H1 (cell line): ENCODE data around the gene PRRC1. TPM values are rescaled to one million over a fixed set of nuclear protein-coding genes. Genes with fewer than 3 reads are reported as not detected.

ENCODE experiments used
- CTCF ChIA-PET: fragments of 300-600 bp; sonication (Branson Sonifier 250); formaldehyde crosslinking; loops from one replicate; lab custom pipeline; 2021; ENCODE audit not compliant: partially characterized antibody; lab: Charles Lee
- POLR2A ChIA-PET: fragments of 300-600 bp; sonication (Branson Sonifier 250); formaldehyde crosslinking; loops from one replicate; lab custom pipeline; 2021; ENCODE audit warnings: inconsistent platforms; ENCODE audit not compliant: partially characterized antibody; lab: Charles Lee
- DNase-seq, 2 experiments: peaks; one replicate each; pipeline versions ENCODE4 v3.0.0 to v3.0.0-alpha.2; 2010 to 2022; ENCODE audit warnings: low spot score in 2 of 2, low read depth in 1 of 2, mixed read lengths in 1 of 2
- FAIRE-seq: peaks from 2 replicates; lab custom pipeline; 2011; peaks lifted over from hg19 to GRCh38; lab: Jason Lieb, UNC
- H2AFZ ChIP-seq: 2 replicates; pipeline ENCODE4 v1.8.1; 2012; ENCODE audit warnings: low read length, inconsistent platforms
- H2AK5ac ChIP-seq: 2 replicates; pipeline ENCODE4 v1.6.1; 2013; ENCODE audit warnings: low read depth, low read length
- H2BK120ac ChIP-seq: replicated peaks from 2 replicates; pipeline ENCODE3; 2013; ENCODE audit warnings: low read depth, low read length, inconsistent platforms
- H2BK12ac ChIP-seq: 2 replicates; pipeline ENCODE4 v1.6.1; 2013; ENCODE audit warnings: low read depth, low read length
- H2BK15ac ChIP-seq: 2 replicates; pipeline ENCODE4 v1.6.1; 2013; ENCODE audit warnings: low read length
- H2BK20ac ChIP-seq: 2 replicates; pipeline ENCODE4 v1.6.1; 2013; ENCODE audit warnings: low read length
- H2BK5ac ChIP-seq: 2 replicates; pipeline ENCODE4 v1.6.1; 2013; ENCODE audit warnings: low read depth, low read length
- H3K14ac ChIP-seq: 2 replicates; pipeline ENCODE4 v1.6.1; 2013; ENCODE audit warnings: inconsistent platforms; ENCODE audit not compliant: insufficient read length
- H3K18ac ChIP-seq: 2 replicates; pipeline ENCODE4 v1.6.1; 2013; ENCODE audit warnings: low read length; ENCODE audit errors: extremely low read depth
- H3K23ac ChIP-seq: 2 replicates; pipeline ENCODE4 v1.6.1; 2013; ENCODE audit warnings: inconsistent platforms; ENCODE audit not compliant: insufficient read length
- H3K23me2 ChIP-seq: 2 replicates; pipeline ENCODE4 v1.6.1; 2013; ENCODE audit warnings: low read depth, low read length
- H3K27ac ChIP-seq: 2 replicates; pipeline ENCODE4 v1.6.1; 2011; ENCODE audit warnings: low read depth, low read length, inconsistent platforms
- H3K27me3 ChIP-seq, 4 experiments: replicated peaks in 1 of 4; 1 replicate in 1 of 4; 2 replicates in 3 of 4; pipeline versions ENCODE4 v1.6.1 to v1.8.1; 2011 to 2013; ENCODE audit warnings: low read length in 3 of 4, mild to moderate bottlenecking in 3 of 4, inconsistent platforms in 2 of 4, mixed read lengths in 2 of 4, moderate library complexity in 1 of 4; ENCODE audit not compliant: control insufficient read depth in 3 of 4, insufficient read depth in 3 of 4; ENCODE audit errors: extremely low read depth in 1 of 4
- H3K36me3 ChIP-seq, 4 experiments: 2 replicates each; pipeline versions ENCODE4 v1.6.1 to v1.8.1; 2011 to 2013; ENCODE audit warnings: mild to moderate bottlenecking in 4 of 4, low read length in 3 of 4, moderate library complexity in 2 of 4, control low read depth in 1 of 4, inconsistent platforms in 1 of 4; ENCODE audit not compliant: insufficient read depth in 4 of 4, control insufficient read depth in 2 of 4
- H3K4ac ChIP-seq: replicated peaks from 2 replicates; pipeline ENCODE3; 2013; ENCODE audit warnings: low read length, low read depth, mixed read lengths, inconsistent platforms; ENCODE audit not compliant: insufficient read length
- H3K4me1 ChIP-seq, 4 experiments: replicated peaks in 1 of 4; 1 replicate in 1 of 4; 2 replicates in 3 of 4; pipeline versions ENCODE4 v1.6.1 to v1.8.1; 2011 to 2013; ENCODE audit warnings: low read length in 3 of 4, inconsistent platforms in 2 of 4, mixed read lengths in 1 of 4; ENCODE audit not compliant: insufficient read depth in 4 of 4, control insufficient read depth in 3 of 4
- H3K4me2 ChIP-seq, 2 experiments: 2 replicates each; pipeline versions ENCODE4 v1.6.1 to v1.8.1; 2011 to 2013; ENCODE audit warnings: low read depth in 2 of 2, low read length in 2 of 2, control low read depth in 1 of 2, inconsistent platforms in 1 of 2, mild to moderate bottlenecking in 1 of 2; ENCODE audit not compliant: insufficient read depth in 1 of 2
- H3K4me3 ChIP-seq, 4 experiments: fragments of 200-600, 300-600 bp in 1 of 4; sonication (generic), shearing (Covaris generic), sonication (Bioruptor Twin) in 1 of 4; 2 replicates each; pipeline versions ENCODE4 v1.5.1 to v1.8.1; 2011 to 2016; ENCODE audit warnings: low read length in 4 of 4, low read depth in 3 of 4, control low read depth in 2 of 4, inconsistent platforms in 2 of 4, mild to moderate bottlenecking in 2 of 4, mixed read lengths in 1 of 4, moderate library complexity in 1 of 4; ENCODE audit not compliant: insufficient read depth in 2 of 4; ENCODE audit errors: extremely low read depth in 1 of 4
- H3K56ac ChIP-seq: replicated peaks from 2 replicates; pipeline ENCODE3; 2013; ENCODE audit warnings: low read depth, mild to moderate bottlenecking, mixed read lengths, low read length, inconsistent platforms; ENCODE audit not compliant: insufficient read length
- H3K79me1 ChIP-seq: 2 replicates; pipeline ENCODE4 v1.6.1; 2013; ENCODE audit warnings: low read depth, low read length, control low read depth
- H3K79me2 ChIP-seq, 2 experiments: 2 replicates each; pipeline versions ENCODE4 v1.6.1 to v1.8.1; 2012 to 2013; ENCODE audit warnings: low read length in 2 of 2, mild to moderate bottlenecking in 2 of 2, inconsistent platforms in 1 of 2; ENCODE audit not compliant: insufficient read depth in 2 of 2, control insufficient read depth in 1 of 2
- H3K9ac ChIP-seq, 4 experiments: replicated peaks in 1 of 4; 1 replicate in 1 of 4; 2 replicates in 3 of 4; pipeline versions ENCODE4 v1.6.1 to v1.8.1; 2011 to 2013; ENCODE audit warnings: low read depth in 3 of 4, low read length in 3 of 4, control low read depth in 2 of 4, mild to moderate bottlenecking in 2 of 4, moderate library complexity in 2 of 4, inconsistent platforms in 1 of 4; ENCODE audit errors: extremely low read depth in 1 of 4
- H3K9me3 ChIP-seq, 2 experiments: 2 replicates each; pipeline versions ENCODE4 v1.6.1 to v1.8.1; 2012 to 2013; ENCODE audit warnings: mild to moderate bottlenecking in 2 of 2, moderate library complexity in 2 of 2, control low read depth in 1 of 2, inconsistent platforms in 1 of 2, low read depth in 1 of 2, low read length in 1 of 2, mixed read lengths in 1 of 2; ENCODE audit not compliant: insufficient read depth in 2 of 2
- H4K20me1 ChIP-seq, 2 experiments: replicated peaks in 1 of 2; 2 replicates each; pipeline versions ENCODE3 to v1.8.1; 2011 to 2013; ENCODE audit warnings: inconsistent platforms in 2 of 2, low read length in 2 of 2, mild to moderate bottlenecking in 1 of 2; ENCODE audit not compliant: insufficient read depth in 2 of 2, control insufficient read depth in 1 of 2
- H4K5ac ChIP-seq: 2 replicates; pipeline ENCODE4 v1.6.1; 2013; ENCODE audit warnings: low read length, low read depth, mixed read lengths, inconsistent platforms; ENCODE audit not compliant: insufficient read length
- H4K8ac ChIP-seq: 2 replicates; pipeline ENCODE4 v1.8.0; 2013; ENCODE audit warnings: mild to moderate bottlenecking, moderate library complexity, low read length, inconsistent platforms; ENCODE audit not compliant: insufficient read depth; ENCODE audit errors: extremely low read depth
- H4K91ac ChIP-seq: replicated peaks from 2 replicates; pipeline ENCODE3; 2013; ENCODE audit warnings: low read length, mixed read lengths, inconsistent platforms; ENCODE audit not compliant: insufficient read length
- CBX8 ChIP-seq: fragments of 300-800, 300-1000 bp; sonication (generic); IDR thresholded peaks from 2 replicates; pipeline ENCODE4 v1.7.1; 2016; ENCODE audit warnings: low read depth, low read length, borderline replicate concordance
- GABPA ChIP-seq: IDR thresholded peaks from 2 replicates; pipeline ENCODE4 v1.6.1; 2011; ENCODE audit warnings: mild to moderate bottlenecking, low read length, moderate library complexity, borderline replicate concordance; ENCODE audit not compliant: insufficient read depth
- SIN3A ChIP-seq, 2 experiments: IDR thresholded peaks in 1 of 2; conservative IDR thresholded peaks in 1 of 2; 2 replicates each; pipeline ENCODE4 v1.6.1; 2011 to 2012; ENCODE audit warnings: low read length in 2 of 2, improper control_type of control experiment in 1 of 2, low read depth in 1 of 2, mild to moderate bottlenecking in 1 of 2
- TAF1 ChIP-seq: IDR thresholded peaks from 2 replicates; pipeline ENCODE4 v1.6.1; 2011; ENCODE audit warnings: mild to moderate bottlenecking, low read depth, low read length
- TEAD4 ChIP-seq: IDR thresholded peaks from 2 replicates; pipeline ENCODE4 v1.6.1; 2012; ENCODE audit warnings: low read depth, low read length, inconsistent platforms, mixed read lengths
- WGBS, 2 experiments: shearing (Covaris generic) in 1 of 2; methylation state at CpG; one replicate each; pipeline versions ENCODE4 v1.1.6 to v1.1.7; 2013 to 2015; ENCODE audit warnings: low lambda C conversion rate in 2 of 2, mixed read lengths in 2 of 2, inconsistent platforms in 1 of 2, low coverage in 1 of 2, missing lambda C conversion rate in 1 of 2; ENCODE audit not compliant: insufficient replicate concordance in 2 of 2, insufficient coverage in 1 of 2, insufficient read length in 1 of 2; ENCODE audit errors: extremely low coverage in 1 of 2, missing lambda C conversion rate in 1 of 2; 5-methylcytosine and 5-hydroxymethylcytosine counted together
- polyA plus RNA-seq, 7 experiments: library from polyadenylated mRNA; depleted of rRNA in 3 of 7; stranded (reverse) in 5 of 7; unstranded in 2 of 7; fragments of >200 nt in 5 of 7; fragments of 200-250 nt in 2 of 7; gene quantifications; 1 replicate in 5 of 7; 2 replicates in 1 of 7; 4 replicates in 1 of 7; pipeline versions ENCODE4 v1.2.1 to v1.2.3, GENCODE V29; 2011 to 2013; ENCODE audit warnings: missing spikeins in 2 of 7, mixed read lengths in 2 of 7
- total RNA-seq: library from RNA; stranded (reverse); fragmentation: NEBNext Ultra II Directional; extraction: Animal tissue kit (Norgen Biotek cat#: 25700); gene quantifications from 2 replicates; pipeline ENCODE4 v1.2.1, GENCODE V29; 2021
- TF ChIP-seq, protein P1 (sequence below): IDR thresholded peaks from 2 replicates; pipeline ENCODE4 v1.6.1; 2012; ENCODE audit warnings: low read length, inconsistent platforms

PRRC1 gene
- total and polyA plus RNA-seq, 2 of the 8 experiments (the other 6 are each of a cell fraction or from before 2014, with no cell fraction given): 54.6 to 78.6 TPM

DNA sequence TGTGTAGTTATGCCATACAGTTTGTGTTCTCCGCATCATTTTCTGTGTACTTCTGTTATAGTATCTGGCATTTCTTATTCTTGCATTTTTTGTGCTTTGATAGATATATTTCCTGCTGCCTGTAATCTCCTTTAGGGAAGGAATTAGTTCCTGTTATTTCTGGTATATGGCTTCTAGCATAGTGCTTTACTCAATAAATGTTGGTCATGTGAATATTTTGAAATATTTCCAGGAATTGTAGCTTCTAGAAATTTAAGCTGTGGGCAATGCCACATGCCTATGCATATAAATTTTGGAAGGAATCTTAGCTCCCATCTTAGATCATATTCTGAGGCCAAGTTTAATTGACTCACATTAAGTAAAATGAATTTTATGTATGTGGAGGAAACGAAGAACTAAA lies 11.5 kb upstream of the PRRC1 start:
- FAIRE-seq (no peak), DNase-seq (no peak)
- Histone ChIP-seq H3K9ac (no peak overlapping the region), H3K9me3 (no peaks in the 10 kb centered on the region), H3K36me3 (no peaks in the 10 kb centered on the region), H3K4me1 (no peaks in the 10 kb centered on the region; a peak in 1 of 7 replicates), H3K4me3 (no peak overlapping the region), H4K91ac (no peak overlapping the region), H3K27me3 (no peaks in the 10 kb centered on the region), H2BK120ac (no peak overlapping the region), H3K23ac (no peak overlapping the region), H3K79me1 (no peaks in the 10 kb centered on the region), H3K14ac (no peak overlapping the region), H2AFZ (no peak overlapping the region), H3K27ac (no peak overlapping the region), H3K56ac (no peak overlapping the region), H4K5ac (no peak overlapping the region), H2BK12ac (no peak overlapping the region), H3K18ac (no peak overlapping the region), H4K20me1 (no peaks in the 10 kb centered on the region), H3K4ac (no peak overlapping the region), H2BK20ac (no peak overlapping the region), H3K4me2 (no peak overlapping the region), H3K79me2 (no peaks in the 10 kb centered on the region), H4K8ac (no peak overlapping the region), H2BK5ac (no peak overlapping the region), H3K23me2 (no peaks in the 10 kb centered on the region), H2AK5ac (no peak overlapping the region), H2BK15ac (no peak overlapping the region)
- WGBS, 2 experiments: 95% methylated on average over 2 of the region's 2 CpGs; no CpG with 5 or more reads in 1 of the 2 experiments
- ChIA-PET POLR2A (no interaction called here), CTCF (interaction anchor here (3.5 kb wide), 1 partner anchor 14 kb away, joined by 38 read pairs; no protein-coding TSS in a partner anchor)
- TF ChIP-seq TAF1 (no peak), CBX8 (no peak), SIN3A (conservative IDR thresholded peaks at IDR 0.05 in 1 of 2, IDR thresholded peaks at IDR 0.05 in 1 of 2; ENCODE audit: low read depth in 1 of 2, low read length in 2 of 2) (no peak), TEAD4 (no peak), GABPA (no peak)
- TF ChIP-seq, protein P1, sequence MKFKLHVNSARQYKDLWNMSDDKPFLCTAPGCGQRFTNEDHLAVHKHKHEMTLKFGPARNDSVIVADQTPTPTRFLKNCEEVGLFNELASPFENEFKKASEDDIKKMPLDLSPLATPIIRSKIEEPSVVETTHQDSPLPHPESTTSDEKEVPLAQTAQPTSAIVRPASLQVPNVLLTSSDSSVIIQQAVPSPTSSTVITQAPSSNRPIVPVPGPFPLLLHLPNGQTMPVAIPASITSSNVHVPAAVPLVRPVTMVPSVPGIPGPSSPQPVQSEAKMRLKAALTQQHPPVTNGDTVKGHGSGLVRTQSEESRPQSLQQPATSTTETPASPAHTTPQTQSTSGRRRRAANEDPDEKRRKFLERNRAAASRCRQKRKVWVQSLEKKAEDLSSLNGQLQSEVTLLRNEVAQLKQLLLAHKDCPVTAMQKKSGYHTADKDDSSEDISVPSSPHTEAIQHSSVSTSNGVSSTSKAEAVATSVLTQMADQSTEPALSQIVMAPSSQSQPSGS: no peak
